Endothelial cell of umbilical vein (primary cell): ENCODE results near the gene SORL1.

Source experiments
- CTCF ChIP-seq, 2 donors: IDR thresholded peaks; 1 replicate in 1 of 2; 2 replicates in 1 of 2; pipeline ENCODE4 v1.5.1; 2011; ENCODE audit warnings: low read length in 2 of 2, mild to moderate bottlenecking in 2 of 2, moderate library complexity in 2 of 2, control low read depth in 1 of 2, inconsistent platforms in 1 of 2, low read depth in 1 of 2; ENCODE audit not compliant: insufficient read depth in 1 of 2; ENCODE audit errors: extremely low read depth in 1 of 2
- EZH2 ChIP-seq: IDR thresholded peaks from 2 replicates; pipeline ENCODE4 v1.6.1; 2012; ENCODE audit warnings: borderline replicate concordance, low read depth, mild to moderate bottlenecking, moderate library complexity, low read length, inconsistent platforms; ENCODE audit not compliant: severe bottlenecking

- TF ChIP-seq CTCF (IDR thresholded peaks at IDR 0.05; ENCODE audit: extremely low read depth in 1 of 2, insufficient read depth in 1 of 2, low read depth in 1 of 2, low read length in 2 of 2) (no peak), EZH2 (no peak)
Observed at GRCh38 chr11:121634273-121634672, 182.2 kb downstream of the SORL1 start.
